Endothelial cell of umbilical vein (primary cell): ENCODE measurements around the gene CTU2. TPM values are rescaled to one million over a fixed set of nuclear protein-coding genes. Genes with fewer than 3 reads are reported as not detected.

Experiments
- BruUV-seq: library from RNA; stranded (reverse); fragments of 400-500 nt; replicated peaks from 2 replicates; lab custom pipeline; 2021; lab: Mats Ljungman, UMichigan
- CTCF ChIA-PET: fragments of 300-600, 350-600 bp; sonication (Branson Sonifier 250); formaldehyde crosslinking; loops from one replicate; lab custom pipeline; 2021; ENCODE audit warnings: antibody characterized with exemption, inconsistent platforms; lab: Charles Lee
- POLR2A ChIA-PET: fragments of 300-600, 350-600 bp; sonication (Branson Sonifier 250); formaldehyde crosslinking; loops from one replicate; lab custom pipeline; 2021; ENCODE audit warnings: antibody characterized with exemption, inconsistent platforms; lab: Charles Lee
- DNase-seq: peaks from one replicate; pipeline ENCODE4 v3.0.0-alpha.2; 2011; ENCODE audit warnings: low read depth, low spot score
- FAIRE-seq: peaks from 2 replicates; lab custom pipeline; 2011; peaks lifted over from hg19 to GRCh38; lab: Jason Lieb, UNC
- H2AFZ ChIP-seq: 2 replicates; pipeline ENCODE4 v1.6.0; 2012; ENCODE audit warnings: low read depth, low read length, control low read depth, inconsistent platforms
- H3K27ac ChIP-seq: 2 replicates; pipeline ENCODE4 v1.5.1; 2011; ENCODE audit warnings: low read depth, mild to moderate bottlenecking, control low read depth, low read length, moderate library complexity; ENCODE audit not compliant: insufficient read depth
- H3K27me3 ChIP-seq, 2 experiments: 2 replicates each; pipeline versions ENCODE4 v1.6.0 to v1.6.1; 2011; ENCODE audit warnings: low read length in 2 of 2, mixed read lengths in 1 of 2; ENCODE audit not compliant: control insufficient read depth in 2 of 2, insufficient read depth in 2 of 2
- H3K36me3 ChIP-seq, 2 experiments: 2 replicates in 1 of 2; 3 replicates in 1 of 2; pipeline ENCODE4 v1.5.1; 2011; ENCODE audit warnings: low read length in 2 of 2, mild to moderate bottlenecking in 1 of 2, moderate library complexity in 1 of 2; ENCODE audit not compliant: control insufficient read depth in 2 of 2, insufficient read depth in 2 of 2; ENCODE audit errors: extremely low read depth in 1 of 2
- H3K4me1 ChIP-seq: 3 replicates; pipeline ENCODE4 v1.5.1; 2011; ENCODE audit warnings: mild to moderate bottlenecking, low read length; ENCODE audit not compliant: control insufficient read depth, insufficient read depth; ENCODE audit errors: extremely low read depth
- H3K4me2 ChIP-seq: 2 replicates; pipeline ENCODE4 v1.6.1; 2011; ENCODE audit warnings: low read length, control low read depth, mixed read lengths; ENCODE audit not compliant: insufficient read depth
- H3K4me3 ChIP-seq, 3 experiments: fragments of 200-600 bp in 1 of 3; sonication (generic), shearing (Covaris generic) in 1 of 3; replicated peaks in 1 of 3; 2 replicates each; pipeline ENCODE4 v1.5.1; 2011 to 2016; ENCODE audit warnings: control low read depth in 3 of 3, low read length in 3 of 3, mild to moderate bottlenecking in 2 of 3, inconsistent platforms in 1 of 3, low read depth in 1 of 3, moderate library complexity in 1 of 3; ENCODE audit not compliant: insufficient read depth in 1 of 3
- H3K79me2 ChIP-seq: 2 replicates; pipeline ENCODE4 v1.6.0; 2012; ENCODE audit warnings: low read length, inconsistent platforms; ENCODE audit not compliant: control insufficient read depth, insufficient read depth
- H3K9ac ChIP-seq: replicated peaks from 2 replicates; pipeline ENCODE3; 2011; ENCODE audit warnings: low read length, control low read depth; ENCODE audit not compliant: insufficient read depth; ENCODE audit errors: extremely low read depth
- H3K9me1 ChIP-seq: replicated peaks from 3 replicates; pipeline ENCODE4 v1.6.0; 2011; ENCODE audit warnings: mild to moderate bottlenecking, low read length; ENCODE audit not compliant: control insufficient read depth, insufficient read depth; ENCODE audit errors: extremely low read depth
- H3K9me3 ChIP-seq: replicated peaks from 2 replicates; pipeline ENCODE4 v1.5.1; 2012; ENCODE audit warnings: low read length, inconsistent platforms; ENCODE audit not compliant: control insufficient read depth, insufficient read depth
- H4K20me1 ChIP-seq: replicated peaks from 2 replicates; pipeline ENCODE3; 2011; ENCODE audit warnings: mild to moderate bottlenecking, low read length; ENCODE audit not compliant: control insufficient read depth, insufficient read depth; ENCODE audit errors: extremely low read depth
- CTCF ChIP-seq, 2 donors: IDR thresholded peaks; 1 replicate in 1 of 2; 2 replicates in 1 of 2; pipeline ENCODE4 v1.5.1; 2011; ENCODE audit warnings: low read length in 2 of 2, mild to moderate bottlenecking in 2 of 2, moderate library complexity in 2 of 2, control low read depth in 1 of 2, inconsistent platforms in 1 of 2, low read depth in 1 of 2; ENCODE audit not compliant: insufficient read depth in 1 of 2; ENCODE audit errors: extremely low read depth in 1 of 2
- EZH2 ChIP-seq: IDR thresholded peaks from 2 replicates; pipeline ENCODE4 v1.6.1; 2012; ENCODE audit warnings: borderline replicate concordance, low read depth, mild to moderate bottlenecking, moderate library complexity, low read length, inconsistent platforms; ENCODE audit not compliant: severe bottlenecking
- FOS ChIP-seq: IDR thresholded peaks from 2 replicates; pipeline ENCODE4 v1.6.1; 2011; ENCODE audit warnings: mild to moderate bottlenecking, low read length, moderate library complexity, borderline replicate concordance; ENCODE audit not compliant: insufficient read depth
- GATA2 ChIP-seq: IDR thresholded peaks from 2 replicates; pipeline ENCODE4 v1.7.0; 2011; ENCODE audit warnings: low read depth, mild to moderate bottlenecking, moderate library complexity, mixed read lengths, low read length; ENCODE audit not compliant: insufficient read length, insufficient read depth
- JUN ChIP-seq: IDR thresholded peaks from 2 replicates; pipeline ENCODE4 v1.6.1; 2011; ENCODE audit warnings: borderline replicate concordance, low read depth; ENCODE audit not compliant: insufficient read length, insufficient read depth
- MYC ChIP-seq: IDR thresholded peaks from one replicate; pipeline ENCODE4 v1.6.1; 2011; ENCODE audit warnings: mild to moderate bottlenecking, low read depth, low read length
- POLR2A ChIP-seq: IDR thresholded peaks from 2 replicates; pipeline ENCODE4 v1.6.1; 2012; ENCODE audit warnings: low read depth, mild to moderate bottlenecking, control low read depth, low read length
- dilution Hi-C: fragments of 300-500 bp; cut with MboI; formaldehyde crosslinking; loops from one replicate; pipeline ENCODE4 v1.15.0; 2019; ENCODE audit warnings: low sequenced_read_pairs; ENCODE audit not compliant: extremely low pct_ligation_motif_present
- intact Hi-C: fragments of 100-400 bp; cut with micrococcal nuclease; formaldehyde crosslinking; loops from one replicate; pipeline ENCODE4 v1.10.0; 2022
- polyA plus RNA-seq, 4 experiments: library from polyadenylated mRNA; depleted of rRNA in 3 of 4; stranded (reverse) in 3 of 4; unstranded in 1 of 4; fragments of >200 nt; gene quantifications; 2 replicates each; pipeline versions ENCODE4 v1.2.1 to v1.2.3, GENCODE V29; 2011 to 2012; ENCODE audit warnings: missing spikeins in 1 of 4
- total RNA-seq: library from RNA; stranded (reverse); gene quantifications from 2 replicates; pipeline ENCODE4 v1.2.3, GENCODE V29; 2021
- TF ChIP-seq, protein P1 (sequence below): IDR thresholded peaks from 2 replicates; pipeline ENCODE4 v1.6.1; 2011; ENCODE audit not compliant: insufficient read depth, insufficient read length

The CTU2 gene
- total and polyA plus RNA-seq, 2 donors (not counting 3 experiments of a cell fraction or from before 2014, with no cell fraction given): 26.1 to 33.7 TPM

- Histone ChIP-seq H3K27ac (no peak overlapping the region), H3K4me1 (peaks cover 20% of the 10 kb centered on the region), H3K4me3 (no peak overlapping the region), H2AFZ (no peak overlapping the region), H3K79me2 (peaks cover 9% of the 10 kb centered on the region), H3K9ac (no peak overlapping the region), H3K36me3 (peaks cover 4 to 21% of the 10 kb centered on the region in 2 experiments), H3K4me2 (no peak overlapping the region), H3K27me3 (no peaks in the 10 kb centered on the region), H3K9me3 (no peaks in the 10 kb centered on the region), H4K20me1 (no peaks in the 10 kb centered on the region), H3K9me1 (no peaks in the 10 kb centered on the region)
- dilution Hi-C loops (no loop called here), intact Hi-C loops (no loop called here)
- ChIA-PET CTCF (no interaction called here), POLR2A (no interaction called here)
- no TSS peak for BruUV-seq
- FAIRE-seq: no peak
- no peak for DNase-seq
- TF ChIP-seq, protein P1, sequence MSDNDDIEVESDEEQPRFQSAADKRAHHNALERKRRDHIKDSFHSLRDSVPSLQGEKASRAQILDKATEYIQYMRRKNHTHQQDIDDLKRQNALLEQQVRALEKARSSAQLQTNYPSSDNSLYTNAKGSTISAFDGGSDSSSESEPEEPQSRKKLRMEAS: no peak
- TF ChIP-seq FOS: no peak
- no peak for TF ChIP-seq CTCF (IDR thresholded peaks at IDR 0.05; ENCODE audit: extremely low read depth in 1 of 2, insufficient read depth in 1 of 2, low read depth in 1 of 2, low read length in 2 of 2)
- no peak for TF ChIP-seq EZH2
- TF ChIP-seq MYC: no peak
- no peak for TF ChIP-seq POLR2A
- no peak for TF ChIP-seq JUN
- no peak for TF ChIP-seq GATA2
Measured at GRCh38 chr16:88697116-88697830, 9.0 kb upstream of the CTU2 start.
